Upper lobe of left lung (tissue), 6 donors: ENCODE data around the gene NT5DC4. TPM values are rescaled to one million over a fixed set of nuclear protein-coding genes. Genes with fewer than 3 reads are reported as not detected.

Source experiments
- ATAC-seq, 2 donors: fragments of 200-7000 bp; cut with Tn5 transposase; one replicate each; pipeline ENCODE4 v1.9.1; 2022; ENCODE audit warnings: mild to moderate bottlenecking in 2 of 2, moderate library complexity in 2 of 2; ENCODE audit not compliant: low FRiP score in 2 of 2
- DNase-seq, 2 donors: peaks; one replicate each; pipeline ENCODE4 v3.0.0-alpha.2; 2019 to 2020
- H3K27ac ChIP-seq, 4 donors: fragments of 200-600 bp; sonication (generic); one replicate each; pipeline ENCODE4 v1.5.1; 2016 to 2019
- H3K27me3 ChIP-seq, 4 donors: fragments of 200-600 bp; sonication (generic); one replicate each; pipeline ENCODE4 v1.5.1; 2017 to 2019
- H3K36me3 ChIP-seq, 4 donors: fragments of 200-600 bp; sonication (generic); one replicate each; pipeline ENCODE4 v1.5.1; 2016 to 2019
- H3K4me1 ChIP-seq, 4 donors: fragments of 200-600 bp; sonication (generic); one replicate each; pipeline ENCODE4 v1.5.1; 2018 to 2019
- H3K4me3 ChIP-seq, 4 donors: fragments of 200-600 bp; sonication (generic); one replicate each; pipeline ENCODE4 v1.5.1; 2017 to 2019; ENCODE audit warnings: mild to moderate bottlenecking in 2 of 4, moderate library complexity in 1 of 4
- H3K9me3 ChIP-seq, 4 donors: fragments of 200-600 bp; sonication (generic); one replicate each; pipeline ENCODE4 v1.5.1; 2018 to 2019
- EP300 ChIP-seq, 4 donors: sonication (generic); formaldehyde crosslinking; IDR thresholded peaks; one replicate each; pipeline ENCODE4 v1.5.1; 2017; ENCODE audit warnings: antibody characterized with exemption in 4 of 4, control low read depth in 2 of 4
- POLR2A ChIP-seq, 4 donors: fragments of 450-650 bp; IDR thresholded peaks; one replicate each; pipeline ENCODE4 v1.5.1; 2016 to 2017; ENCODE audit warnings: antibody characterized with exemption in 4 of 4, mild to moderate bottlenecking in 2 of 4
- POLR2AphosphoS5 ChIP-seq, 2 donors: sonication (generic); formaldehyde crosslinking; IDR thresholded peaks; one replicate each; pipeline ENCODE4 v1.5.1; 2017; ENCODE audit warnings: antibody characterized with exemption in 2 of 2
- whole genome bisulfite sequencing, 2 donors: methylation state at CpG; one replicate each; pipeline ENCODE4 v1.1.5; 2017 to 2018; 5-methylcytosine and 5-hydroxymethylcytosine counted together
- total RNA-seq, 6 donors: library from RNA; depleted of rRNA in 4 of 6; stranded (reverse); fragments of >200 nt in 4 of 6; gene quantifications; one replicate each; pipeline versions ENCODE4 v1.1.0 to v1.2.1, GENCODE V29; 2016 to 2021
- TF ChIP-seq, protein P1 (sequence below), 6 experiments: fragments of 450-650 bp in 4 of 6; fragments of 200-600 bp in 2 of 6; sonication (generic) in 2 of 6; IDR thresholded peaks; one replicate each; pipeline ENCODE4 v1.5.1; 2016 to 2019; ENCODE audit warnings: antibody characterized with exemption in 6 of 6
- donor health status: DM: no; HTN: no; CAD: no; lungs with moderate emphysema.
- donor health status: DM: no; HTN: yes; CAD: no; lungs with severe emphysema.

The NT5DC4 gene
- total RNA-seq, 6 donors from 2014 or later: 0.55 to 5.2 (median 1.0) TPM; not detected in 2

DNA sequence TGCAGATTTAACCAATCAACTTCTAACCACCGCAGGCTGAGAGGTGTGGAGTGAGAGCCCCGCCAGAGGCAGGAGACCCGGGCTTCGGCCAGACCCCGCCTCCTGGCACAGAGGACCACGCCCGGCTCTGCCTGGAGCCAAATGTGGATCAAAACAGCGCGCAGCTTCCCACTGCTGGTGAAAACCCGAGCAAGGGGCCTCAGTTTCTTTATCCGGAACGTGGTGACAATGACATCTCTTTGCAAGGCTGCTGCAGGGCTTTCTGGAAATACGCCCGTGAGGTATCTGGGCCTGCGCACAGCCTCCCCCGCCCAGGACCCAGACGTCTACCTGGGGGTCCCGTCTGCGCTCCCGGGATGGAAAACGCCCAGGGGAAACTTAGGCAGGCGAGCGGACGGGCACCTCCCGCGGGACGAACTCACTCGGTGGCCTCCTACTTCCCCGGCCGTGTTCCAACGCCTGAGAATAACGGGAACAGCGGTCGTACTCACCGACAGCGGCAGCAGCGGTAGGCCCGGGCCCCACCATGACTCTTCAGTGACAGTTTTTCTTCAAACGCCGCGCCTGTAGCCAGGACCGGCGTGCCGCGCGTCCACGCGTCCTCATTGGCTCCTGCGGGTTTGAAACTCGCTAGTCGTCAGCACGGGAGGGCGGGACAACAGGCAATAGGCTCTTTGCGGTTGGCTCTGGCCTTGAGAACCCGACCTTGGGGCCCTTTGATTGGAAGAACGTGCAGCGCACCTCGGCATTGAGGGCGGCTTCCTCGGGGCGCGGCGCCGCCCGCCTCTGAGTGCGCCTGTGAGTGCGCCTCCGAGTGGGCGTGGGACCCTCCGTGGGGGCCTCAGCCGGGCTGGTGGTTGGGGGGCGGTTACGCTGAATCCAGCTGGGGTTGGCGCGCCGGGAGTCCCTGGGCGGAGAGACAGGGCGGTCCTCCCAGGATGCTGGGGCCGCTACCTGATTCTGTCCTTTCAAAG, 43.5 kb downstream of the NT5DC4 start, which contains the start of gene CKAP2L:
Gene CKAP2L, minus strand, starts transcription at position 539 of the 974 bp plus-strand sequence. Its CDS starts 11 bp downstream, at position 528.
- no peaks in the 10 kb centered on the region for H3K9me3 ChIP-seq
- no peaks in the 10 kb centered on the region for H3K36me3 ChIP-seq
- H3K27ac ChIP-seq: peak within 1 kb of the TSS in 2 of 4 donors; percentile 62 to 79
- ATAC-seq: peak; percentile 99 to 100
- WGBS, 2 donors: 0 to 1% methylated on average over 28 to 61 of the region's 79 CpGs
- peaks cover 14 to 29% (median 17%) of the 10 kb centered on the region in 4 donors for H3K4me1 ChIP-seq
- TF ChIP-seq POLR2A (IDR thresholded peaks at IDR 0.05) (peak in 1 of 4 donors; percentile 49), POLR2AphosphoS5 (IDR thresholded peaks at IDR 0.05) (peak in 1 of 2 donors; percentile 64), EP300 (IDR thresholded peaks at IDR 0.05) (no peak)
- DNase-seq: peak; percentile 96 to 98
- H3K4me3 ChIP-seq: peak within 1 kb of the TSS; percentile 36 to 78 (median 62)
- H3K27me3 ChIP-seq: no peaks in the 10 kb centered on the region

DNA sequence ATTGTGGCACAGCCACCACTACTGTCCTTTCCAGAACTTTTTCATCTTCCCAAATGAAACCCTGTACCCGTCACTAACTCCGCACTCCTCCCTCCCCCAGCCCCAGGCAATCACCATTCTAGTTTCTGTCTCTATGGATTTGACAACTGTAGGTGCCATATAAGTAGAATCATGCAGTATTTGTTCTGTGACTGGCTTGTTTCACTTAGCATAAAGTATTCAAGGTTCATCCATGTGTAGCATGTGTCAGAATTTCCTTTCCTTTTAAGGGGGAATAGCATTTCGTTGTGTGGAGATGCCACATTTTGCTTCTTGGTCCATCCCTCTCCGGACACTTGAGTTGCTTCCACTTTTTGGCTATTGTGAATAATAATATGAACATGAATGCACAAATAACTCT, 44.4 kb downstream of the NT5DC4 start:
- H3K9me3 ChIP-seq: no peaks in the 10 kb centered on the region
- no peak for TF ChIP-seq POLR2A (IDR thresholded peaks at IDR 0.05)
- 67 to 70% methylated on average over 4 of the region's 4 CpGs for WGBS, 2 donors
- H3K4me1 ChIP-seq: peaks cover 14 to 29% (median 17%) of the 10 kb centered on the region in 4 donors
- H3K27me3 ChIP-seq: no peaks in the 10 kb centered on the region
- DNase-seq: no peak
- H3K4me3 ChIP-seq: peak overlapping the region in 3 of 4 donors; percentile 57 to 78 (median 66)
- ATAC-seq: no peak
- H3K27ac ChIP-seq: peak overlapping the region in 1 of 4 donors; percentile 79
- H3K36me3 ChIP-seq: no peaks in the 10 kb centered on the region

DNA sequence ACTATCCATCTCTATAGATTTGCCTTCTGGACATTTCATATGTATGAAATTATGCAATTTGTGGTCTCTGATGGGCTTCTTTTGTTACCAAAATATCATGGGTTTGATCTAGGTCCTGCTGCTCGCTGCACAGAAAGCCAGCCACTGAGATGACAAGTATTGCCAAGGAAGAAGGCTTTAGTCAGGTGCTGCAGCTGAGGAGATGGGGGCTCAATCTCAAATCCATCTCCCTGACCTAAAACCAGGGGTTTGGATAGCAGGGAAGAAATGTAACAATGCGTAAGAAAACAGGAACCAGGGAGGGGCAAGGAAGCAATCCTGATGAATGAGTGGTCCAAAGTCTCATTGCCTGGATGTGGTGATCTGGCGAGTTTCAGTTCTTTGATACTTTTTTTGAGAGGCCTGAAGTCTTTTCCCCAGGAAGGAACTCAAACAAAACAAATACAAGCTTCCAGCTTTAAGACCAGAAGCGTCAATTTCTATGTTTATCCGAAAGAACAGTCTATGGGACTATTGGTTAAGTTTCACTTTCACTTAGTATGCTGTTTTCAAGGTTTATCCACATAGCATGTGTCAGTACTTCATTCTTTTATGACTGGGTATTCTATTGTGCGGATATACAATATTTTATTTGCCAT, 47.0 kb downstream of the NT5DC4 start:
- no peaks in the 10 kb centered on the region for H3K9me3 ChIP-seq
- TF ChIP-seq EP300 (IDR thresholded peaks at IDR 0.05) (no peak), POLR2A (IDR thresholded peaks at IDR 0.05) (no peak), POLR2AphosphoS5 (IDR thresholded peaks at IDR 0.05) (no peak)
- TF ChIP-seq, protein P1, sequence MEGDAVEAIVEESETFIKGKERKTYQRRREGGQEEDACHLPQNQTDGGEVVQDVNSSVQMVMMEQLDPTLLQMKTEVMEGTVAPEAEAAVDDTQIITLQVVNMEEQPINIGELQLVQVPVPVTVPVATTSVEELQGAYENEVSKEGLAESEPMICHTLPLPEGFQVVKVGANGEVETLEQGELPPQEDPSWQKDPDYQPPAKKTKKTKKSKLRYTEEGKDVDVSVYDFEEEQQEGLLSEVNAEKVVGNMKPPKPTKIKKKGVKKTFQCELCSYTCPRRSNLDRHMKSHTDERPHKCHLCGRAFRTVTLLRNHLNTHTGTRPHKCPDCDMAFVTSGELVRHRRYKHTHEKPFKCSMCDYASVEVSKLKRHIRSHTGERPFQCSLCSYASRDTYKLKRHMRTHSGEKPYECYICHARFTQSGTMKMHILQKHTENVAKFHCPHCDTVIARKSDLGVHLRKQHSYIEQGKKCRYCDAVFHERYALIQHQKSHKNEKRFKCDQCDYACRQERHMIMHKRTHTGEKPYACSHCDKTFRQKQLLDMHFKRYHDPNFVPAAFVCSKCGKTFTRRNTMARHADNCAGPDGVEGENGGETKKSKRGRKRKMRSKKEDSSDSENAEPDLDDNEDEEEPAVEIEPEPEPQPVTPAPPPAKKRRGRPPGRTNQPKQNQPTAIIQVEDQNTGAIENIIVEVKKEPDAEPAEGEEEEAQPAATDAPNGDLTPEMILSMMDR (IDR thresholded peaks at IDR 0.05): no peak
- H3K36me3 ChIP-seq: no peaks in the 10 kb centered on the region
- DNase-seq: no peak
- peak overlapping the region in 3 of 4 donors; percentile 16 to 38 (median 27) for H3K4me3 ChIP-seq
- WGBS, 2 donors: 44 to 47% methylated on average over 6 of the region's 6 CpGs
- H3K27ac ChIP-seq: peak overlapping the region in 3 of 4 donors; percentile 22 to 63 (median 38)
- peaks cover 14 to 29% (median 17%) of the 10 kb centered on the region in 4 donors for H3K4me1 ChIP-seq
- no peak for ATAC-seq
- no peaks in the 10 kb centered on the region for H3K27me3 ChIP-seq

DNA sequence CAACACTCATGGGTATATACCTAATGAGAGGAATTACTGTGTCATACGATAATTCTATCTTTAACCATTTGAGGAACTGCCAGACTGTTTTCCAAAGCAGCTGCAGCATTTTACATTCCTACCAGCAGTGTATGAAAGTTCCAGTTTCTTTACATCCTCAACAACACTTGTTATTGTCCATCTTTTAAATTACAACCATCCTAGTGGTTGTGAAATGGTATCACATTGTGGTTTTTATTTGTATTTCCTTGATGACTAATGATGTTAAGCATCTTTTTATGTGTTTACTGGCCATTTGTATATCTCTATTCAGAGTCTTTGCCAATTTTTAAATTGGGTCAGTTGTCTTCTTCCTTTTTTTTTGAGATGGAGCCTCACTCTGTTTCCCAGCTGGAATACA, 47.6 kb downstream of the NT5DC4 start:
- TF ChIP-seq, protein P1 (IDR thresholded peaks at IDR 0.05): no peak
- TF ChIP-seq EP300 (IDR thresholded peaks at IDR 0.05) (no peak), POLR2A (IDR thresholded peaks at IDR 0.05) (no peak), POLR2AphosphoS5 (IDR thresholded peaks at IDR 0.05) (no peak)
- Histone ChIP-seq H3K27ac (peak overlapping the region in 2 of 4 donors; percentile 38 to 63), H3K27me3 (no peaks in the 10 kb centered on the region), H3K9me3 (no peaks in the 10 kb centered on the region), H3K4me1 (peaks cover 14 to 28% (median 16%) of the 10 kb centered on the region in 4 donors), H3K36me3 (no peaks in the 10 kb centered on the region), H3K4me3 (peak overlapping the region in 2 of 4 donors; percentile 27 to 38)
- ATAC-seq: no peak
- WGBS, 2 donors: 39 to 43% methylated on average over 1 of the region's 1 CpG
- no peak for DNase-seq

DNA sequence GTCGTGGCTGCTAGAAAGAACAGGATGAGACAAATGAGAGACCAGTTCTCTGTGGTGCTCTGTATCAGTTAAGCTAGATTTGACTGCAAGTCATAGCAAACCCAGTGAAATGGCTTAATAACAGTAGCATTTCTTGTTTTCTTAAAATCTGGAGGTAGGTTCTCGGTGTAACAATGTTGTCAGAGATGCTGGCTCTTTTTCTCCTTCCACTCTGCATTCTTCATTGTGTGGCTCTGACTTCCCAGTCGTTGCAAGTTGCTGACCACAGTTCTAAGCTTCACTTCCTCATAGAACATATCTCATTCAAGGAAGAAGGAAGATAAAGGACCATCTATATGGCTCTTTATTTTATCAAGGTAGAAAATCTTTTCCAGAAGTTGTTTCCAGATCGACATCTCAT, 51.5 kb downstream of the NT5DC4 start:
- no peak for TF ChIP-seq EP300 (IDR thresholded peaks at IDR 0.05)
- TF ChIP-seq, protein P1 (IDR thresholded peaks at IDR 0.05): no peak
- no peak for TF ChIP-seq POLR2AphosphoS5 (IDR thresholded peaks at IDR 0.05)
- no peak for TF ChIP-seq POLR2A (IDR thresholded peaks at IDR 0.05)
- no peak overlapping the region for H3K27ac ChIP-seq
- H3K4me3 ChIP-seq: no peak overlapping the region
- H3K9me3 ChIP-seq: no peaks in the 10 kb centered on the region
- DNase-seq: no peak
- ATAC-seq: no peak
- peaks cover 0 to 13% (median 5%) of the 10 kb centered on the region in 4 donors for H3K4me1 ChIP-seq
- no peaks in the 10 kb centered on the region for H3K27me3 ChIP-seq
- H3K36me3 ChIP-seq: no peaks in the 10 kb centered on the region
- whole genome bisulfite sequencing, 2 donors: 51 to 67% methylated on average over 4 of the region's 4 CpGs
